Astrocyte (in vitro differentiated cells and primary cell): ENCODE data around the gene DNAJC12. TPM values are rescaled to one million over a fixed set of nuclear protein-coding genes. Genes with fewer than 3 reads are reported as not detected.

Experiments used
- DNase-seq: peaks from one replicate; pipeline ENCODE4 v3.0.0-alpha.2; 2010; ENCODE audit warnings: low read depth
- FAIRE-seq: peaks from 2 replicates; lab custom pipeline; 2011; peaks lifted over from hg19 to GRCh38; lab: Jason Lieb, UNC
- H2AFZ ChIP-seq: 2 replicates; pipeline ENCODE4 v1.6.0; 2012; ENCODE audit warnings: low read depth, low read length, inconsistent platforms
- H3K27ac ChIP-seq: 2 replicates; pipeline ENCODE4 v1.5.1; 2011; ENCODE audit warnings: low read depth, low read length, inconsistent platforms
- H3K27me3 ChIP-seq: 2 replicates; pipeline ENCODE4 v1.6.0; 2011; ENCODE audit warnings: low read length, inconsistent platforms; ENCODE audit not compliant: insufficient read depth
- H3K36me3 ChIP-seq: 2 replicates; pipeline ENCODE4 v1.5.1; 2011; ENCODE audit warnings: low read length, inconsistent platforms; ENCODE audit not compliant: insufficient read depth
- H3K4me1 ChIP-seq: 2 replicates; pipeline ENCODE4 v1.5.1; 2011; ENCODE audit warnings: low read length, inconsistent platforms; ENCODE audit not compliant: insufficient read depth
- H3K4me2 ChIP-seq: 2 replicates; pipeline ENCODE4 v1.6.0; 2012; ENCODE audit warnings: low read length, inconsistent platforms
- H3K4me3 ChIP-seq: 2 replicates; pipeline ENCODE4 v1.5.1; 2011; ENCODE audit warnings: low read depth, mild to moderate bottlenecking, low read length, inconsistent platforms; ENCODE audit not compliant: insufficient read depth
- H3K79me2 ChIP-seq: 2 replicates; pipeline ENCODE4 v1.6.0; 2012; ENCODE audit warnings: mild to moderate bottlenecking, low read length, inconsistent platforms; ENCODE audit not compliant: insufficient read depth
- H3K9ac ChIP-seq: 2 replicates; pipeline ENCODE4 v1.6.0; 2012; ENCODE audit warnings: mild to moderate bottlenecking, low read length, inconsistent platforms
- H3K9me3 ChIP-seq: 2 replicates; pipeline ENCODE4 v1.5.1; 2012; ENCODE audit warnings: low read depth, mild to moderate bottlenecking, low read length, inconsistent platforms; ENCODE audit not compliant: insufficient read depth
- H4K20me1 ChIP-seq: 2 replicates; pipeline ENCODE4 v1.6.0; 2012; ENCODE audit warnings: low read length, inconsistent platforms; ENCODE audit not compliant: insufficient read depth
- H3K27ac Mint-ChIP-seq: one replicate; pipeline ENCODE4 v1.8.0; 2021; ENCODE audit warnings: mild to moderate bottlenecking, mixed read lengths; ENCODE audit not compliant: unreplicated experiment
- H3K27me3 Mint-ChIP-seq: one replicate; pipeline ENCODE4 v1.8.0; 2021; ENCODE audit warnings: low read depth, mixed read lengths; ENCODE audit not compliant: unreplicated experiment
- H3K36me3 Mint-ChIP-seq: one replicate; pipeline ENCODE4 v1.8.0; 2021; ENCODE audit warnings: low read depth, mixed read lengths; ENCODE audit not compliant: unreplicated experiment
- H3K4me1 Mint-ChIP-seq: one replicate; pipeline ENCODE4 v1.8.0; 2021; ENCODE audit warnings: low read depth, mixed read lengths; ENCODE audit not compliant: unreplicated experiment
- H3K4me3 Mint-ChIP-seq: one replicate; pipeline ENCODE4 v1.8.0; 2021; ENCODE audit warnings: mild to moderate bottlenecking, moderate library complexity, mixed read lengths; ENCODE audit not compliant: unreplicated experiment
- H3K9me3 Mint-ChIP-seq: one replicate; pipeline ENCODE4 v1.8.0; 2021; ENCODE audit warnings: mild to moderate bottlenecking, mixed read lengths; ENCODE audit not compliant: unreplicated experiment
- EZH2 ChIP-seq: IDR thresholded peaks from 2 replicates; pipeline ENCODE4 v1.6.1; 2012; ENCODE audit warnings: mild to moderate bottlenecking, low read length, inconsistent platforms; ENCODE audit not compliant: insufficient read depth
- total RNA-seq: library from RNA; stranded (reverse); gene quantifications from 2 replicates; pipeline ENCODE4 v1.2.1, GENCODE V29; 2021
- TF ChIP-seq, protein P1 (sequence below): IDR thresholded peaks from 2 replicates; pipeline ENCODE4 v1.5.1; 2011; ENCODE audit warnings: low read depth, mild to moderate bottlenecking, inconsistent platforms, low read length, moderate library complexity; ENCODE audit not compliant: insufficient read depth

The DNAJC12 gene
- total RNA-seq, 1 donor from 2014 or later = 2.1 TPM

DNA sequence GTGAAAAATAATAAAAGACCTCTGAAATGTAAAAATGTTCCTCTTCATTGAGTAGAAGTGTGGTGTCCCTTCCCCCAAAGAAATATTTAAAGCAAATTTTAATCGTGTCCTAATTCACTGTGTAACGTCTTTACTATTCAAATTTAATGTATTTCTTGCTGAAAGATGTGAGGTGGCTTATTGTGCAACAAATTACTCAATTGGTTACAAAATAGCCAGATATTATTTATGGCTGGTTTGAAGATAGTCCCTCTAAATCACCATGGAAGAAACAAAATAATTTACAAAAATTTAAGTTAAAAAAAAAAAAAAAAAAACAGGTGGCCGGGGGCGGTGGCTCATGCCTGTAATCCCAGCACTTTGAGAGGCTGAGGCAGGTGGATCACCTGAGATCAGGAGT, 43.7 kb downstream of the DNAJC12 start:
- H3K27ac ChIP-seq = no peak overlapping the region
- H3K79me2 ChIP-seq = no peaks in the 10 kb centered on the region
- no peak overlapping the region for H3K4me2 ChIP-seq
- peaks cover 12% of the 10 kb centered on the region for H3K4me1 Mint-ChIP-seq
- no peak overlapping the region for H3K9ac ChIP-seq
- no peaks in the 10 kb centered on the region for H3K36me3 ChIP-seq
- FAIRE-seq = no peak
- DNase-seq = no peak
- H3K9me3 ChIP-seq = no peaks in the 10 kb centered on the region
- no peaks in the 10 kb centered on the region for H3K36me3 Mint-ChIP-seq
- H3K9me3 Mint-ChIP-seq = no peaks in the 10 kb centered on the region
- H2AFZ ChIP-seq = no peak overlapping the region
- H3K27me3 ChIP-seq = no peaks in the 10 kb centered on the region
- no peaks in the 10 kb centered on the region for H4K20me1 ChIP-seq
- no peak overlapping the region for H3K4me3 Mint-ChIP-seq
- no peaks in the 10 kb centered on the region for H3K4me1 ChIP-seq
- TF ChIP-seq, protein P1, sequence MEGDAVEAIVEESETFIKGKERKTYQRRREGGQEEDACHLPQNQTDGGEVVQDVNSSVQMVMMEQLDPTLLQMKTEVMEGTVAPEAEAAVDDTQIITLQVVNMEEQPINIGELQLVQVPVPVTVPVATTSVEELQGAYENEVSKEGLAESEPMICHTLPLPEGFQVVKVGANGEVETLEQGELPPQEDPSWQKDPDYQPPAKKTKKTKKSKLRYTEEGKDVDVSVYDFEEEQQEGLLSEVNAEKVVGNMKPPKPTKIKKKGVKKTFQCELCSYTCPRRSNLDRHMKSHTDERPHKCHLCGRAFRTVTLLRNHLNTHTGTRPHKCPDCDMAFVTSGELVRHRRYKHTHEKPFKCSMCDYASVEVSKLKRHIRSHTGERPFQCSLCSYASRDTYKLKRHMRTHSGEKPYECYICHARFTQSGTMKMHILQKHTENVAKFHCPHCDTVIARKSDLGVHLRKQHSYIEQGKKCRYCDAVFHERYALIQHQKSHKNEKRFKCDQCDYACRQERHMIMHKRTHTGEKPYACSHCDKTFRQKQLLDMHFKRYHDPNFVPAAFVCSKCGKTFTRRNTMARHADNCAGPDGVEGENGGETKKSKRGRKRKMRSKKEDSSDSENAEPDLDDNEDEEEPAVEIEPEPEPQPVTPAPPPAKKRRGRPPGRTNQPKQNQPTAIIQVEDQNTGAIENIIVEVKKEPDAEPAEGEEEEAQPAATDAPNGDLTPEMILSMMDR = no peak
- no peak for TF ChIP-seq EZH2
- H3K27me3 Mint-ChIP-seq = no peaks in the 10 kb centered on the region
- H3K4me3 ChIP-seq = no peak overlapping the region
- H3K27ac Mint-ChIP-seq = no peak overlapping the region

- Mint-ChIP-seq H3K36me3 (no peaks in the 10 kb centered on the region), H3K4me3 (no peak overlapping the region), H3K27ac (no peak overlapping the region), H3K27me3 (no peaks in the 10 kb centered on the region), H3K9me3 (no peaks in the 10 kb centered on the region), H3K4me1 (peaks cover 13% of the 10 kb centered on the region)
- Histone ChIP-seq H3K27me3 (no peaks in the 10 kb centered on the region), H3K36me3 (no peaks in the 10 kb centered on the region), H3K4me3 (no peak overlapping the region), H3K27ac (no peak overlapping the region), H2AFZ (no peak overlapping the region), H4K20me1 (no peaks in the 10 kb centered on the region), H3K9ac (no peak overlapping the region), H3K79me2 (no peaks in the 10 kb centered on the region), H3K4me1 (no peaks in the 10 kb centered on the region), H3K9me3 (no peaks in the 10 kb centered on the region), H3K4me2 (no peak overlapping the region)
- DNase-seq (no peak), FAIRE-seq (no peak)
- TF ChIP-seq EZH2 = no peak
- TF ChIP-seq, protein P1 = no peak
These were observed 44.7 kb downstream of the DNAJC12 start for GRCh38 chr10:67793313-67793712.

GRCh38 chr10:67792653-67793052, 45.3 kb downstream of the DNAJC12 start:
- FAIRE-seq = no peak
- no peaks in the 10 kb centered on the region for H3K9me3 Mint-ChIP-seq

More at GRCh38 chr10:67792653-67793052, 45.3 kb downstream of the DNAJC12 start:
- no peak overlapping the region for H3K27ac ChIP-seq
- H3K4me3 ChIP-seq = no peak overlapping the region
- no peak overlapping the region for H3K4me2 ChIP-seq
- DNase-seq = no peak
- no peaks in the 10 kb centered on the region for H3K4me1 ChIP-seq
- no peaks in the 10 kb centered on the region for H3K27me3 ChIP-seq
- H3K4me1 Mint-ChIP-seq = peaks cover 13% of the 10 kb centered on the region
- H3K79me2 ChIP-seq = no peaks in the 10 kb centered on the region
- no peak overlapping the region for H2AFZ ChIP-seq
- H3K36me3 Mint-ChIP-seq = no peaks in the 10 kb centered on the region
- H3K4me3 Mint-ChIP-seq = no peak overlapping the region
- TF ChIP-seq EZH2 = no peak
- TF ChIP-seq, protein P1 = no peak
- H3K9ac ChIP-seq = no peak overlapping the region
- H3K9me3 ChIP-seq = no peaks in the 10 kb centered on the region
- no peaks in the 10 kb centered on the region for H3K36me3 ChIP-seq
- no peaks in the 10 kb centered on the region for H4K20me1 ChIP-seq
- no peaks in the 10 kb centered on the region for H3K27me3 Mint-ChIP-seq
- no peak overlapping the region for H3K27ac Mint-ChIP-seq
